ENCODE data around the gene VIPAS39. TPM values are rescaled to one million over a fixed set of nuclear protein-coding genes. Genes with fewer than 3 reads are reported as not detected.

VIPAS39 gene
- total and polyA plus RNA-seq, 2 of the 13 experiments (the other 11 are each of a cell fraction or from before 2014, with no cell fraction given), result 13.3 to 21.5 TPM

DNA sequence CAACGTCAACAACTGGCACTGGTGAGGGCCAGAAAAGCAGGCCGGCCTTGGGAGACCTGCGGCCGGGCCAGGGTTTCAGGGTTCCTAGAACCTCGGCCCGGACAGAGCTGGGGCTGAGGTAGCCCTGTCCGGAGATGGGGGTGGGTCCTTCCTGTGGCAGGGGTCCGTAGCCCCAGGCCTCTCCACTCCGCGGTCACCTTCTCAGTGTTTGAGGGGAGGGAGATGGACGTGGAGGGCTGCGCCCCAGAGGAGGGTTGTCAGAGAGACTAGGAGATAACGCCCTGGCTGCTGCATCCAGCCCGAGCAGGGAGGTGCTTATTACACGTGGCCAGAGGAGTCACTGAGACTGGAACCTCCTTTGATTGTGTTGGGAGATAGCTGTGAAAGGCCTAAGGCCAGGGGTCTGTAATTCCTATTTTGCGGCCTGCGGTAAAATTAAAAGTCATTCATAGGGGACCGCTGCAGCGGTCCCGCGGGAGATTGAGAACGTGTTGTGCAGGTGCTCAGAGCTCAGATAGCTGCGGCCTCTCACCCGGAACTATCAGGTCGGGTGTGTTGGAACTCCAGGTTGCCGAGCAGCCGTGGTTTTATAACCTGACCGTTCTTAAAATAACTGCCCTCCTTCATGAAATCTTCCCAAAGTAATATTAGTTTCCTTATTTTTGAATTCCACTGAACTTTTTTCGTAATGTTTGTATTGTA, 999 bp upstream of the VIPAS39 start (continued):
- TF ChIP-seq, protein P1, sequence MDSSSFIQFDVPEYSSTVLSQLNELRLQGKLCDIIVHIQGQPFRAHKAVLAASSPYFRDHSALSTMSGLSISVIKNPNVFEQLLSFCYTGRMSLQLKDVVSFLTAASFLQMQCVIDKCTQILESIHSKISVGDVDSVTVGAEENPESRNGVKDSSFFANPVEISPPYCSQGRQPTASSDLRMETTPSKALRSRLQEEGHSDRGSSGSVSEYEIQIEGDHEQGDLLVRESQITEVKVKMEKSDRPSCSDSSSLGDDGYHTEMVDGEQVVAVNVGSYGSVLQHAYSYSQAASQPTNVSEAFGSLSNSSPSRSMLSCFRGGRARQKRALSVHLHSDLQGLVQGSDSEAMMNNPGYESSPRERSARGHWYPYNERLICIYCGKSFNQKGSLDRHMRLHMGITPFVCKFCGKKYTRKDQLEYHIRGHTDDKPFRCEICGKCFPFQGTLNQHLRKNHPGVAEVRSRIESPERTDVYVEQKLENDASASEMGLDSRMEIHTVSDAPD (CRISPR knock-in tag; IDR thresholded peaks at IDR 0.05), result no peak
- TF ChIP-seq, protein P2, sequence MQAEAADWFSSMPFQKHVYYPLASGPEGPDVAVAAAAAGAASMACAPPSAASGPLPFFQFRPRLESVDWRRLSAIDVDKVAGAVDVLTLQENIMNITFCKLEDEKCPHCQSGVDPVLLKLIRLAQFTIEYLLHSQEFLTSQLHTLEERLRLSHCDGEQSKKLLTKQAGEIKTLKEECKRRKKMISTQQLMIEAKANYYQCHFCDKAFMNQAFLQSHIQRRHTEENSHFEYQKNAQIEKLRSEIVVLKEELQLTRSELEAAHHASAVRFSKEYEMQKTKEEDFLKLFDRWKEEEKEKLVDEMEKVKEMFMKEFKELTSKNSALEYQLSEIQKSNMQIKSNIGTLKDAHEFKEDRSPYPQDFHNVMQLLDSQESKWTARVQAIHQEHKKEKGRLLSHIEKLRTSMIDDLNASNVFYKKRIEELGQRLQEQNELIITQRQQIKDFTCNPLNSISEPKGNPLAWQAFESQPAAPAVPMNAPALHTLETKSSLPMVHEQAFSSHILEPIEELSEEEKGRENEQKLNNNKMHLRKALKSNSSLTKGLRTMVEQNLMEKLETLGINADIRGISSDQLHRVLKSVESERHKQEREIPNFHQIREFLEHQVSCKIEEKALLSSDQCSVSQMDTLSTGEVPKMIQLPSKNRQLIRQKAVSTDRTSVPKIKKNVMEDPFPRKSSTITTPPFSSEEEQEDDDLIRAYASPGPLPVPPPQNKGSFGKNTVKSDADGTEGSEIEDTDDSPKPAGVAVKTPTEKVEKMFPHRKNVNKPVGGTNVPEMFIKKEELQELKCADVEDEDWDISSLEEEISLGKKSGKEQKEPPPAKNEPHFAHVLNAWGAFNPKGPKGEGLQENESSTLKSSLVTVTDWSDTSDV (CRISPR knock-in tag; IDR thresholded peaks at IDR 0.05), result no peak
- TF ChIP-seq, protein P3, sequence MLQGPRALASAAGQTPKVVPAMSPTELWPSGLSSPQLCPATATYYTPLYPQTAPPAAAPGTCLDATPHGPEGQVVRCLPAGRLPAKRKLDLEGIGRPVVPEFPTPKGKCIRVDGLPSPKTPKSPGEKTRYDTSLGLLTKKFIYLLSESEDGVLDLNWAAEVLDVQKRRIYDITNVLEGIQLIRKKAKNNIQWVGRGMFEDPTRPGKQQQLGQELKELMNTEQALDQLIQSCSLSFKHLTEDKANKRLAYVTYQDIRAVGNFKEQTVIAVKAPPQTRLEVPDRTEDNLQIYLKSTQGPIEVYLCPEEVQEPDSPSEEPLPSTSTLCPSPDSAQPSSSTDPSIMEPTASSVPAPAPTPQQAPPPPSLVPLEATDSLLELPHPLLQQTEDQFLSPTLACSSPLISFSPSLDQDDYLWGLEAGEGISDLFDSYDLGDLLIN (CRISPR knock-in tag; IDR thresholded peaks at IDR 0.05; ENCODE audit: borderline replicate concordance), result no peak
- 0 out of 2 replicates have a peak, but pooled peaks have one; percentile 4 for TF ChIP-seq POGZ (CRISPR knock-in tag; IDR thresholded peaks at IDR 0.05)
- 0 out of 2 replicates have a peak, but pooled peaks have one; percentile 43 for TF ChIP-seq DMAP1 (CRISPR knock-in tag; IDR thresholded peaks at IDR 0.05)
- 0 out of 2 replicates have a peak, but pooled peaks have one; percentile 8 for TF ChIP-seq ZNF790 (CRISPR knock-in tag; IDR thresholded peaks at IDR 0.05; ENCODE audit: borderline replicate concordance)
- peak; percentile 47; the same call in 1 of the 2 replicates for TF ChIP-seq MAF1 (CRISPR knock-in tag; IDR thresholded peaks at IDR 0.05; ENCODE audit: borderline replicate concordance)
- TF ChIP-seq ZNF296 (CRISPR knock-in tag; conservative IDR thresholded peaks at IDR 0.05), result 0 out of 2 replicates have a peak, but pooled peaks have one; percentile 44
- no peak for TF ChIP-seq ZNF274 (CRISPR knock-in tag; IDR thresholded peaks at IDR 0.05)
- TF ChIP-seq, protein P4, sequence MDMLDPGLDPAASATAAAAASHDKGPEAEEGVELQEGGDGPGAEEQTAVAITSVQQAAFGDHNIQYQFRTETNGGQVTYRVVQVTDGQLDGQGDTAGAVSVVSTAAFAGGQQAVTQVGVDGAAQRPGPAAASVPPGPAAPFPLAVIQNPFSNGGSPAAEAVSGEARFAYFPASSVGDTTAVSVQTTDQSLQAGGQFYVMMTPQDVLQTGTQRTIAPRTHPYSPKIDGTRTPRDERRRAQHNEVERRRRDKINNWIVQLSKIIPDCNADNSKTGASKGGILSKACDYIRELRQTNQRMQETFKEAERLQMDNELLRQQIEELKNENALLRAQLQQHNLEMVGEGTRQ (IDR thresholded peaks at IDR 0.05; ENCODE audit: low read depth, low read length), result no peak
- TF ChIP-seq, protein P4 (CRISPR knock-in tag; IDR thresholded peaks at IDR 0.05; ENCODE audit: borderline replicate concordance), result peak; percentile 50; the same call in 1 of the 2 replicates
- TF ChIP-seq KMT2B (CRISPR knock-in tag; IDR thresholded peaks at IDR 0.05), result no peak
- TF ChIP-seq ZNF232 (CRISPR knock-in tag; IDR thresholded peaks at IDR 0.05; ENCODE audit: borderline replicate concordance), result 0 out of 2 replicates have a peak, but pooled peaks have one; percentile 10
- TF ChIP-seq, protein P5, sequence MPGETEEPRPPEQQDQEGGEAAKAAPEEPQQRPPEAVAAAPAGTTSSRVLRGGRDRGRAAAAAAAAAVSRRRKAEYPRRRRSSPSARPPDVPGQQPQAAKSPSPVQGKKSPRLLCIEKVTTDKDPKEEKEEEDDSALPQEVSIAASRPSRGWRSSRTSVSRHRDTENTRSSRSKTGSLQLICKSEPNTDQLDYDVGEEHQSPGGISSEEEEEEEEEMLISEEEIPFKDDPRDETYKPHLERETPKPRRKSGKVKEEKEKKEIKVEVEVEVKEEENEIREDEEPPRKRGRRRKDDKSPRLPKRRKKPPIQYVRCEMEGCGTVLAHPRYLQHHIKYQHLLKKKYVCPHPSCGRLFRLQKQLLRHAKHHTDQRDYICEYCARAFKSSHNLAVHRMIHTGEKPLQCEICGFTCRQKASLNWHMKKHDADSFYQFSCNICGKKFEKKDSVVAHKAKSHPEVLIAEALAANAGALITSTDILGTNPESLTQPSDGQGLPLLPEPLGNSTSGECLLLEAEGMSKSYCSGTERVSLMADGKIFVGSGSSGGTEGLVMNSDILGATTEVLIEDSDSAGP (CRISPR knock-in tag; IDR thresholded peaks at IDR 0.05; ENCODE audit: borderline replicate concordance), result peak; percentile 67; the same call in 1 of the 2 replicates
- TF ChIP-seq ZNF256 (CRISPR knock-in tag; conservative IDR thresholded peaks at IDR 0.05), result 0 out of 2 replicates have a peak, but pooled peaks have one; percentile 12
- peak; percentile 28; the same call in 1 of the 2 replicates for TF ChIP-seq ZNF552 (CRISPR knock-in tag; IDR thresholded peaks at IDR 0.05; ENCODE audit: borderline replicate concordance)
- TF ChIP-seq KDM2A (CRISPR knock-in tag; IDR thresholded peaks at IDR 0.05; ENCODE audit: borderline replicate concordance, low read depth), result peak; percentile 48; the same call in 1 of the 2 replicates
- TF ChIP-seq, protein P6, sequence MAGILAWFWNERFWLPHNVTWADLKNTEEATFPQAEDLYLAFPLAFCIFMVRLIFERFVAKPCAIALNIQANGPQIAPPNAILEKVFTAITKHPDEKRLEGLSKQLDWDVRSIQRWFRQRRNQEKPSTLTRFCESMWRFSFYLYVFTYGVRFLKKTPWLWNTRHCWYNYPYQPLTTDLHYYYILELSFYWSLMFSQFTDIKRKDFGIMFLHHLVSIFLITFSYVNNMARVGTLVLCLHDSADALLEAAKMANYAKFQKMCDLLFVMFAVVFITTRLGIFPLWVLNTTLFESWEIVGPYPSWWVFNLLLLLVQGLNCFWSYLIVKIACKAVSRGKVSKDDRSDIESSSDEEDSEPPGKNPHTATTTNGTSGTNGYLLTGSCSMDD (CRISPR knock-in tag; IDR thresholded peaks at IDR 0.05), result no peak
